ENCODE measurements around the gene USP21. TPM values are rescaled to one million over a fixed set of nuclear protein-coding genes. Genes with fewer than 3 reads are reported as not detected.

Gene USP21
- total RNA-seq, 4 donors from 2014 or later, result 7.8 to 19.5 (median 12.7) TPM

DNA sequence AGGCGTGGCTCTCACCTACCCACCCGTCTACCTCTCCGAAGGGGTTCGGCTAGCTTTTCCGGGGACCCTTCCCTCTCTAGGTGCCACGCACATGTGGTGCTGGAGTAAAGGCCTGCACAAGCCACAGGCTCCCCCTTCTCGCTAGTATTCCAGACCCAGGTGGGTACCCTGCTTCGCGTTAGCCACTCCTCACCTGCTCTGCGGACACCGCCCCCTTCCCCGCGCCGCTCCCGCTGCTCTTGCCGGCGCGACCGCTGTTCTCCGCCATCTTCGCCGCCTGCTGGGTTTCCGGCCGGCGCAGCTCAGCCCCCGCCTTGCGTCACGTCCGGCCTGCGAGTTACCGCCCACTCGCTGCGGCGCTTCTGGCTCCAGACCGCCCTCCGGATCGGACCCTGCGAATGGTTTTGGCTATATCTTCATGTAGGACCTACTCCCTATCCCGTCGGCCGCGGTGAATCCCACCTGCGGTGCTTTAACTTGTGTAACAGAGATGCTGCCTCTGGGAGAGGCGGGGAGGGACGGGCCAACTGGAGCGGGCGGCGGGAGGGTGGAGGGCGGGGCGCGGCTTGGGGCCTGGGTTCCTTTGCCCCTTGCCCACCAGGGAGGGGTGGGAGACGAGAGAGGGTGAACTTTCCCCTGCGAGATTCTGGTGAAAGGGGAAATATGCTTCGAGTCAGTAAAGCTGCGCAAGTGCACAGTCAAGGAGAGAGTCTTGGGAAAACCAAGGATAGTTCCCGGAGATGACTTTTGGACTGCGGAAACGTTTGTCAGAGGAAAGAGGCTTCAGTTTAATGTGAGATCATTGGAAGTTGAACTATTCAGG lies 41.3 kb upstream of the USP21 start, which contains the start of the genes NIT1 and PFDN2:
Gene NIT1, plus strand, starts transcription at position 347 of the 823 bp plus-strand sequence. Its CDS starts 72 bp downstream, at position 419.
Gene PFDN2, minus strand, starts transcription at position 279 of the 823 bp plus-strand sequence. Its CDS starts 11 bp downstream, at position 268.
- ATAC-seq (ENCODE audit: low FRiP score), result peak; percentile 85
- peak; percentile 69 for DNase-seq (ENCODE audit: low spot score)
- TF ChIP-seq, protein P1, sequence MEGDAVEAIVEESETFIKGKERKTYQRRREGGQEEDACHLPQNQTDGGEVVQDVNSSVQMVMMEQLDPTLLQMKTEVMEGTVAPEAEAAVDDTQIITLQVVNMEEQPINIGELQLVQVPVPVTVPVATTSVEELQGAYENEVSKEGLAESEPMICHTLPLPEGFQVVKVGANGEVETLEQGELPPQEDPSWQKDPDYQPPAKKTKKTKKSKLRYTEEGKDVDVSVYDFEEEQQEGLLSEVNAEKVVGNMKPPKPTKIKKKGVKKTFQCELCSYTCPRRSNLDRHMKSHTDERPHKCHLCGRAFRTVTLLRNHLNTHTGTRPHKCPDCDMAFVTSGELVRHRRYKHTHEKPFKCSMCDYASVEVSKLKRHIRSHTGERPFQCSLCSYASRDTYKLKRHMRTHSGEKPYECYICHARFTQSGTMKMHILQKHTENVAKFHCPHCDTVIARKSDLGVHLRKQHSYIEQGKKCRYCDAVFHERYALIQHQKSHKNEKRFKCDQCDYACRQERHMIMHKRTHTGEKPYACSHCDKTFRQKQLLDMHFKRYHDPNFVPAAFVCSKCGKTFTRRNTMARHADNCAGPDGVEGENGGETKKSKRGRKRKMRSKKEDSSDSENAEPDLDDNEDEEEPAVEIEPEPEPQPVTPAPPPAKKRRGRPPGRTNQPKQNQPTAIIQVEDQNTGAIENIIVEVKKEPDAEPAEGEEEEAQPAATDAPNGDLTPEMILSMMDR (IDR thresholded peaks at IDR 0.05), result no peak

DNA sequence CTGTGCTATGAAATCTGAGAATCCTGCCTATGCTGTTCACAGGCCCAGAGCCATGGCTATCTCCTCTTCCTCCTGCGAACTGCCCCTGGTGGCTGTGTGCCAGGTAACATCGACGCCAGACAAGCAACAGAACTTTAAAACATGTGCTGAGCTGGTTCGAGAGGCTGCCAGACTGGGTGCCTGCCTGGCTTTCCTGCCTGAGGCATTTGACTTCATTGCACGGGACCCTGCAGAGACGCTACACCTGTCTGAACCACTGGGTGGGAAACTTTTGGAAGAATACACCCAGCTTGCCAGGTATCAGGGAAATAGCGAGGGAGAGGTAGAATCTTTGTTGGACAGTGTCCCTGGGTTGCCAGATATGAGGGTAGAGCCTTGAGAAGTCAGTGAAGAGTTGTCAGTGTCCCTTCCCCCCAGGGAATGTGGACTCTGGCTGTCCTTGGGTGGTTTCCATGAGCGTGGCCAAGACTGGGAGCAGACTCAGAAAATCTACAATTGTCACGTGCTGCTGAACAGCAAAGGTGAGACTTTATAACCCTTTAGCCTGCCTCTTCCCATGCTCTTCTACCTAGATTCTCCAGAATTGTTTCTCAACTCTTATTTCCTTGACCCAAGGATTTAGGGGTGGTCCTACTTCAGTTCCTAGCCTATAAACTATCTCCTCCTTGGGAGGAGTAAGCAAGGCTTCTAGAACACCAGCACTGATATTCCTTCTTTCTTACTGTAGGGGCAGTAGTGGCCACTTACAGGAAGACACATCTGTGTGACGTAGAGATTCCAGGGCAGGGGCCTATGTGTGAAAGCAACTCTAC lies 40.0 kb upstream of the USP21 start:
- no peak for DNase-seq (ENCODE audit: low spot score)
- TF ChIP-seq, protein P1 (IDR thresholded peaks at IDR 0.05), result peak in 1 of 3 donors; percentile 29
- peak; percentile 60 for ATAC-seq (ENCODE audit: low FRiP score)

DNA sequence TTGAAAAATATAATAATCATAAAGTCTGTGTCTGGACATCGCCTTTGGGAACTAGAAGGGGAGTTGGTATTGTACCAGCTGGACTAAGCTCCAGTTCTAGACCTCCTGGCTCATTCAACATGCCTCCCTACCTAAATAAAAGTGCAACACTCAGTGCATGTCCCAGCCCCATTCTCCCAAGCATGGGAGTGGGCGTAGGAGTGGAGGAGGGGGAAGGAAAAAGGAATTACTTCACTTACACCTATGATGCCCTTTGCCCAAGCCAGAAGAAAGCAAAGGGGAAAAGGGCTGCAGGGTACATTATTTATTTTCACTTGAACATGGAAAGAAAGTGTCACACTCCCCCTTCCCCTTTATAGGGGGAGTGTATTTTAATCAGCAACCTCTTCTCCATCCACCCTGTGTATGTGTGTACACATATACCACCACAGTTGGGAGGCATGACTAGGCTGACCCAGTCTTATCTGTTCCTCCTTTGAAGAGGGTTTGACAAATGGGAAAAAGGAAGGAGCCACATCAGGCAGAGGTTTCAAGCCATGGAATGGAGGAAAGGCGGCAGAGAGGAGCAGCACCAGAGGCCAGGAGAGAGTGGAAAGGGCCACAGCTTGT lies 38.2 kb upstream of the USP21 start:
- DNase-seq (ENCODE audit: low spot score), result no peak
- TF ChIP-seq, protein P1 (IDR thresholded peaks at IDR 0.05), result no peak

DNA sequence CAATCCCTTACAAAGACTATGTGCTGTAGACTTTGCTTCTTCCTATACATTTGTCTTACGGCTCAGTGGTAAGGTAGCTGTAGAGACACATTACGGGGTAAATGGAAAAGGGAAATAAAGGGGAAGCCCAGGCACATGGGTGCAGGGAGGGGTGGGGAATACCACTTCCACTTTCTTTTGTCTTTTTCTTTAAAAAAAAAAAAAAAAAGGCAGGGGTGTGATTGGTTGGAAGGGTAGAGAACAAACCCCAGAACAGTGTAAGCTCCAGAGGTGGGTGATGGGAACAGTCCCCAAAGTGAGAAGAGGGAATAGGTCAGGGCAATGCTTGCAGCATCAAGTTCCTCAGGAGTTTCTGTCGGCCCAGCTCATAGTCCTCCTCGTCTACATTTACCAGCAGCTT lies 37.5 kb upstream of the USP21 start:
- ATAC-seq (ENCODE audit: low FRiP score) (no peak), DNase-seq (ENCODE audit: low spot score) (no peak)
- TF ChIP-seq, protein P1 (IDR thresholded peaks at IDR 0.05), result no peak

More for the DNA sequence above, 38.2 kb upstream of the USP21 start:
- no peak for ATAC-seq (ENCODE audit: low FRiP score)

DNA sequence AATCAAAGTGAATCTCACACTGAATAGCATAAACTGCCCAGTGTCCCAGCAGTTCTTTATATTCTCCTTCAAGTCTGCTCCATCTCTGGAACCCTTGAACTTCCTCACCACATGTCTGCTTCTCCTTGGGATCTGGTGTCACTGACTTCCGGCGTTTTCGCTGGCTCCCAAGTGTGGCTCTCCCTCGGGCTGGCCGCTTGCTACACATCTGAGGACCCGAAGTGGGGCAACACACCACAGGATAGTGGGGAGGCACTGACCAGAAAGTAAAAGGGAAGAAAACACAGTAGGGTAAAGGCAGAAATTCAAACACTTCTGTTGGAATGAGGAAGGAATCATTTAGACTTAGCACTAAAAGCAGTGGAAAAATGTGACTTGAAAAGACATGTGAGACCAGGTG lies 36.3 kb upstream of the USP21 start:
- no peak for ATAC-seq (ENCODE audit: low FRiP score)
- TF ChIP-seq, protein P1 (IDR thresholded peaks at IDR 0.05), result no peak
- no peak for DNase-seq (ENCODE audit: low spot score)

DNA sequence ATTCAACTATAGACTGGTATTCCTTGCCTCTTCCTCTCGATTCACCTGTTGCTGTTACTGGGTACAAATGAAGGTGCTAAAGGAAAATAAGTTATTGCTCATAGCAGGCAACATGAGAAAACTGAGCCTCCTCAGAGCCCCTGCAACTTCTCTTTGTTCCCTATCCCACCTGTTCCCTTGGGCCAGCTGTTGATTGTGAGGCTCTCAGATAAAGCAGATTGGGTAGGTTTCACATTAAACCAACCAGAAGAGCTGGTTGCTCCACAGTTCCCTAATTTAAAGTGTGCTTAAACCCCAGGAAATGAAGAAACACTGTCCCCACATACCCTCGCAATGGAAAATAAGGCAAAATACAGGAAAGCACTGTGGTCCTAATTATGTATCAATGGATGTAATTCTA lies 31.7 kb upstream of the USP21 start:
- TF ChIP-seq, protein P1 (IDR thresholded peaks at IDR 0.05), result no peak
- DNase-seq (ENCODE audit: low spot score) (no peak), ATAC-seq (ENCODE audit: low FRiP score) (no peak)

Measured in omental fat pad (tissue), 4 donors.